ENCODE results near the gene AJAP1.

AJAP1 gene

DNA sequence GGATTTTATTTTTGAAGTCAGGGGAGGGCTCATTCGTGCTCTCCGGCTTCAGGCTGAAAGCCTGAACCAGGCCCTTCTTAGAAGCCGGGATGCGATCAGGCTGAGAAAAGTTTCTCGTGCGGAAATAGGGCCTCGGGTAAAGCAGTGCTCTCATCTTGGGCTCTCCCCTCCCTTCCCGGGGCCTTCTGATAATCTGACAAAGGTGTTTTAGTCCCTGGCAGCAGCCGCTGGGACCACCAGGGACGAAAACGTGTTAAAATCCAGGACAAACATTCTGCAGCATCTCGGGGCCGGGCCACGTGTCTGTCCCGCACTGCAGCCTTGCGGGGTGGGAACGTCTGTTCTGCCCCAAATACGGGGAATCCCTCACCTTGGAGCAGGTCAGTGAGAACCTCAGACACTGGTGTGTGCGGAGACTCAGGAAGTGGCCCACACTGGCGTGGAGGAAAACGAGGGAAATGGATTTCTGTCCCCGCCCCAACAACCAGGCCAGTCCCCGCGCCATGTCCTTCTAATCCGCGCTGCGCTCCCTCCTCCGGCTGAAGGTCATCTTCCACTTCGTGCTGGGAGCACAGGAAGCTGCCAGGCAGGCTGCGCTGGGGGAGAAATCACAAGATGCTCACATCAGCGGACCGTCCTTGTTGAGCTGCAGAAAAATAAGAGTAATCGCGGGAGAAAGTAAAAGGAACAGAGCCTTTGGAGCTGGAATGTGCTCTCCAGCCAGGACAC lies 16.6 kb upstream of the AJAP1 start:
- no peak for TF ChIP-seq GATA2 (IDR thresholded peaks at IDR 0.05; ENCODE audit: low read depth, low read length)
- no peak for TF ChIP-seq GATA3 (IDR thresholded peaks at IDR 0.05; ENCODE audit: low read depth, low read length)

DNA sequence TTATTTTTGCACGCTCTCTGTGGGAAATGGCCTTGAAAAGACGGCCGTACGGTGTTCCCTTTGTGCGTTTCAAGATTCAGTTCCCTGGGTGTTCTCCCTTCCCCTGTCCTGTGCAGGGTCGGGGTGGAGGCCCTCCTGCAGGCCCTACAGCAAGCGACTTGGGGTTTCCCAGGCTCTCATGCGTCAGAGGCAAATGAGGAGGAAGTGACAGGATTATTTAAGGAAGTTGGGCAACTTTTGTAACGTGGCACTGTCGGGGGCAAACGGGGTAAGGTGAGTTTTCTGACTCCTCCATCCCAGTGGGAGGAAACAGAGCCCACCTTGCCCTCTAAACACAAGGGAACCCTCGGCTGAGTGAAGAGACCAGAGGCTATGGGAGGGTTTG lies 16.1 kb upstream of the AJAP1 start:
- no peak for TF ChIP-seq GATA3 (IDR thresholded peaks at IDR 0.05; ENCODE audit: low read depth, low read length)
- no peak for TF ChIP-seq GATA2 (IDR thresholded peaks at IDR 0.05; ENCODE audit: low read depth, low read length)

DNA sequence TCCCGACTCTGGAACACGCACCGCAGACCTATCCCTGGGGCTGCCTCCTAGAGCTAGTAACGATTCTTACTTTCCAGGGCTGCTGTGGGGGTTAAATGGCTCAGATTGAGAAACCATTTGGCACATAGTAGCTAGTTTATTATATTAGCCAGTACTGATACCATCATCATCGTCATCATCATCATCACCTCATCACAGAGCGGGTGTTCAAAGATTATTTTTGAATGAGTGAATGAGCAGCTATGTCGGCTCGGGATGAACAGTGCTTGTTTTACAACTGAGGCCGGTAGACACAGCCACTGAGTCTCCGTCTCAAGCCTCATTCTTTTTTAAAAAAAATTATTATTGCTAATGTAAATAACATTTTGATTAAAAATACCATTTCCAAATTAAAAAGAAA lies 13.5 kb upstream of the AJAP1 start:
- no peak for TF ChIP-seq GATA3 (IDR thresholded peaks at IDR 0.05; ENCODE audit: low read depth, low read length)
- no peak for TF ChIP-seq GATA2 (IDR thresholded peaks at IDR 0.05; ENCODE audit: low read depth, low read length)

DNA sequence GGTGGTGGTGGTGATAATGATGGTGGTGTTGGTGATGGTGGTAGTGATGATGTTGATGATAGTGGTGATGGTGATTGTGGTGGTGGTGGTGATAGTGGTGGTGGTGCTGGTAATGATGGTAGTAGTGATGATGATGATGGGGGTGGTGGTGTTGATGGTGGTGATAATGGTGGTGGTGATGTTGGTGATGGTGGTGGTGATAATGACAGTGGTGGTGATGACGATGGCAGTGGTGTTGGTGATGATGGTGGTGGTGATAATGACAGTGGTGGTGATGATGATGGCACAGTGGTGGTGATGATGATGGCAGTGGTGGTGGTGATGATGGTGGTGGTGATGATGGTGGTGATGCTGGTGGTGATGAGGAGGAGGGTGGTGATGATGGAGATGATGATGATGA lies 7.0 kb upstream of the AJAP1 start:
- no peak for TF ChIP-seq GATA3 (IDR thresholded peaks at IDR 0.05; ENCODE audit: low read depth, low read length)

DNA sequence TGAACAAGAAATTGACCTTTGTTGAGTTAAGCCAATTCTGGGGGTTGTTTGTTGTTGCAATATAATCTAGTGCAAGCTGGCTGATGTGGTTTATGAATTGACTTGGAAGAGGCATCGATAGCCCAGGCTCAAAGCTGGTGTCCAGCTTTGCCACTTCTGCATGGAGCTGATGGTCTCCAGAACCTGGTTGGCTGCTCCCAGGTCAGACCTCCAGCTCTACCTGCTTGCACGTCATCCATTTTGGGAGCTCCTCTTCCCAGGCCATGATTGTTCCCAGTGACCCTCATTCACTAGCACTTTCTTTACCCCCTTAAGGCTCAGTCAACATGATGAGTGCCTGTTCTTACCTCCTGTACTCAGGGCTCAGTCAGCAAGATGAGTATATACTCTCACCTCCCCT lies 5.8 kb upstream of the AJAP1 start:
- no peak for TF ChIP-seq GATA3 (IDR thresholded peaks at IDR 0.05; ENCODE audit: low read depth, low read length)
- no peak for TF ChIP-seq GATA2 (IDR thresholded peaks at IDR 0.05; ENCODE audit: low read depth, low read length)

DNA sequence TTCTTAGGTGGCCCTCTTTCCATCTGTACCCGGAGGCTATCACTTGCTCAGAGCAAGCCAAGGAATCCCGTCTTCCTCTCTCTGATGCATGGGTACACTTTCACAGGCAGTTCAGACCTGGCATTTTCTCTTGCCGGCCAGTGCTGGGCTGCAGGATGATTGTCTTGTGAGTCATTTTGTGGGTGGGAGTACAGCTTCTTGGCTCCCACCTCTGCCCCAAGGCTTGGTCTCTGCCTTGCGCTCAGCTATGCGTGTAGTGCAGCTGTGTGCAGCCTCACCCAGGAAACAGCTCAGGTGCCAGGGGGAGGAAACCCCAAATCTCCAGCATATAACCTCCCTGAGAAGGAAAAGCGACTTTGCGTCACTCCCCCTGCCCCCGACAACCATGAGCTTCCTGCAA lies 3.9 kb upstream of the AJAP1 start:
- TF ChIP-seq GATA2 (IDR thresholded peaks at IDR 0.05; ENCODE audit: low read depth, low read length) (no peak), GATA3 (IDR thresholded peaks at IDR 0.05; ENCODE audit: low read depth, low read length) (no peak)

DNA sequence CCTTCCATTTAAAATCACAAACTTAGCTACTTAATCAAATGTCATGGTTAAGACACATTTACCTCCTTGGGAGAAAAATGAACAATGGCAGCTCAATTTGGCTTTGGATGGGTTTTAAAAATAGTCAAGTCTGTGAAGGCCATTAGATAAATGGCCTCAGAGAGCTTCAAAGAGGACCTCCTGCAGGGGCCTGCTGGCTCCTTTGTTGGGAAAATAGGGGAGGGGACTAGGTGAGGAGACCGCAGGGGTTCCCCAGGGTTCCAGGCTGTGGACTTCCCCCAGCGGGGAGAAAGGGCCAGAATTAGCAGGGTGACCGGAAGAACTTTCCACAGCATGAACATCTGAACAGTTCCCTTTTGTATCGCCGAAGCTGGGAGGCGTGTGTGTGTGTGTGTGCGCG lies 3.4 kb upstream of the AJAP1 start:
- TF ChIP-seq GATA2 (IDR thresholded peaks at IDR 0.05; ENCODE audit: low read depth, low read length) = no peak

DNA sequence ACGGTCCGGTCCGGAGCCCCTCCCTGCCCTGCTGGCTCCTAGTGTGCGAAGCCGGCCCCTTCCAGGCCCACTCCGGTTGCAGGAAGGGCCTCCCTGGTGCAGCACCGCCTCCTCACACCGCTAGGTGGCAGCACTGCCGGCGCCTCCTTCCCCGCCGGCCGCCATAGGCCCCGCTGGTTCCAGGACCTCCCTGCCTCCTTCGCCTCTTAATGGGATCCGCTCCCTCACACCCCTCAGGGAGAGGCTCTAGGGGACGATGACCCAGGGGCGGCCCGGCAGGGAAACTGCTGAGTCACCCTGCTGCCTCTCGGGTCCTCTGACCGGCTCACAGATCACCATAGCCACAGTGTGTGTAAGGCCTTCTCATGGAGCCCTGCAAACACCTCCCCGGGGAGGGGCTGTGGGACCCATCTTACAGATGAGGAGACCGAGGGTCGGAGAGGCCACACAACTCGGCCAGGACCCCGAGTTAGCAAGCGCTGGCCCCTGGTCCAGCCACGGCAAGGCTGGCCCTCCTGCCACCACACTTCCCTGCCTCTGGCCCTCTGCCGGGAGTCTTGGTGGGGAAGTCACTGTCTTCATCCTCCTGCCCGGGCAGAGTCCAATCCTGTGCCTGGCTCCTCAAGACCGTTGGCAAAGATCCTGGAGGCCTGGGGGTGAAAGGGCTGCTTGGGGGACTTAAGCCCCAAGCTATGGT lies 1.6 kb upstream of the AJAP1 start:
- TF ChIP-seq GATA2 (IDR thresholded peaks at IDR 0.05; ENCODE audit: low read depth, low read length) (no peak), GATA3 (IDR thresholded peaks at IDR 0.05; ENCODE audit: low read depth, low read length) (no peak)

DNA sequence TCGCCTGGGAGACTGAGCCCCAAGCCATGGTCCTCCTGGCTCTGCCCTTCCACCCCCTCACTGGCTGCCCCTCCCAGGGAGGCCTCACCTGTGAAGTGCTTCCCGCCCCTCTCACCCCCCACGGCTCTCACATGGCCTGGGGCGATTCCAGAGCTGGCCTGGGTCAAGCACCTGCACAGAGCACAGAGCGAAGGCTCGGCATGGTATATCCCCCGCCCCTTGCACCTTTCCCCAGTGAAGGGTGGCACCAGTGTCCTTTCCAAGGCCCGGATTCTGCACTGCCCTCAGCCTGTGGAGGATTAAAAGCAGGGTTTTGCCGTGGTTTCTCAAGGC lies 1.1 kb upstream of the AJAP1 start:
- TF ChIP-seq GATA2 (IDR thresholded peaks at IDR 0.05; ENCODE audit: low read depth, low read length) = no peak
- TF ChIP-seq GATA3 (IDR thresholded peaks at IDR 0.05; ENCODE audit: low read depth, low read length) = no peak

DNA sequence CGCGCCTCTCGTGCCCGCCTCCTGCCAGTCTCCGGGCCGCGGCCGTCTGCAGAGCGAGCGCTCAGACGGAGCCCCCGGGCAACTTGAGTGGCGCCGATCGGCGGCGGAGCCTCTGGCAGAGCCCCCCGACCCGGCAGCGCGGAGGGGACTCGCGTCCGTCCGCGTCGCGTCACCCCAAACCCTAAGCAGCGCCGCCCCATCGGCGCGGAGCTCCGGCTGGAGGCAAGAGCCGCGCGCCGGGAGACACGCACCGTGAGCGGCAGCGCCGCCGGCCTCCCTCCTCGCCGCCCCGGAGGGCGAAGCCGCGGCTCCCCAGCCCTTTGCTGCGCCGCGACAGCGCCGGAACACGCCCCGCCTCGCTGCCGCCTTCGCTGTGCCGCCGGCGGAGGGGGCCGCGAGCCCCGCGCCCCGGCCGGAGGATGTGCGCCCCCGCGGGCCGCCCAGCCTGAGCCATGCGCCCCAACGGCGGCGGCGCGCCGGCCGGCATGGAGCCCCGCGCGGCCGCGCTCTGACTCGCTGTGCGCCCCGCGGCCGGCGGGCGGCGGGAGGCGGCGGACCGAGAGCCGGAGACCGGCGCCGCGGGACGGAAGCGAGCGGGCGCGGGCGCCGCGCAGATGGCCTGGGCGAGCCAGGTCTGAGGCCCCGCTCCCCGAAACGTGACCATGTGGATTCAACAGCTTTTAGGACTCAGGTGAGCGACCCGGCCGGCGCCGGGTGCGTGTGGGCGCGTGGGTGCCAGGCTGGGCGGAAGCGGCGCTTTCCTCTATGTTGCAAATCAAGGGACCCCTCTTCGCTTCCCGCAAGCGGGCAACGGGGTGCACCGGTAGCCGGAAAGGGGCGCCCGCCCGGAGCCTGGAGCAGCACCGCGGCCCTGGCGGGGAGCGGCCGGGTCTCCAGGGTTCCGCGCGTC lies 610 bp downstream of the AJAP1 start:
- no peak for TF ChIP-seq GATA2 (IDR thresholded peaks at IDR 0.05; ENCODE audit: low read depth, low read length)
- TF ChIP-seq GATA3 (IDR thresholded peaks at IDR 0.05; ENCODE audit: low read depth, low read length) = no peak

DNA sequence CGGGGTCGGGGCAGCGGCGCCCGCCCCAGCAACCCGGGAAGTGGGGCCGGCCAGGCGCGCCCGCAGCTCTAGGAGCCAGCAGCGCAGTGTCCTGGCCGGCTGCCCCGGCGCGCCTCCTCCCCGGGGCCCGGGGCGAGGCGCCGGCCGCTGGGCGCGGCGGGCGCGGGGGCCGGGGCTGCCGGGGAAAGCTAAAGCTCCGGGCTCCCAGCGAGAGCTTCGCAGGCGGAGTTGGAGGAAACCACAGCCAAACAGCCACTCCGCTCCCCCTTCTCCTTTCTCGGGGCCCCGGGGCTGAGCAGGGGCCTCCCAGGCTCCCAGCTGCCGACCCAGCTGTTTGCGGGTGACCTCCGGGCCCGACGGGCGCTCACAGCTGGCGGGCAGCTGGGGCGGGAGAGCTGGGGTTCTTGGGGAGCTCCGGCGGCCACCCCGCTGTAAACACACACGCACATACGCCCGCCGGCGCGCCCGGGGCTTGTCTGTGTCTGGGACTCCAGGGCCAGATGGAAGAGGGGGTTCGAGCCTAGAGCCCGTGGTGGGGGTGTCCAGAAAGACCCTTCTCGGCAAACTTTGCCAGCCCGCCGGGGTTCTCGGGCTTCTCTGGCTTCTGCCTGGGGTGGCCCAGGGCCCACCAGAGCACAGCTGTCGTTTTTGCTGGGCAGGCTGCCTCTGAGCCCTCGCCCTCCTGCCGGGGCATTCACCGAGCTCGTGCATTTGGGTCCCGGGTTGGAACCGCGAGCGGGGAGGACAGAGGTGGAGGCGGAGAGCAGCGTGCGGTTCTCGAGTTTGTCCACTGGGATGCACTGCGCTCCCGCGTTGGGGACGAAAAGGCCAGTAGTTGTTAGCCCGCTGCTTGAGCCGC lies 1.5 kb downstream of the AJAP1 start:
- TF ChIP-seq GATA3 (IDR thresholded peaks at IDR 0.05; ENCODE audit: low read depth, low read length) (no peak), GATA2 (IDR thresholded peaks at IDR 0.05; ENCODE audit: low read depth, low read length) (no peak)

DNA sequence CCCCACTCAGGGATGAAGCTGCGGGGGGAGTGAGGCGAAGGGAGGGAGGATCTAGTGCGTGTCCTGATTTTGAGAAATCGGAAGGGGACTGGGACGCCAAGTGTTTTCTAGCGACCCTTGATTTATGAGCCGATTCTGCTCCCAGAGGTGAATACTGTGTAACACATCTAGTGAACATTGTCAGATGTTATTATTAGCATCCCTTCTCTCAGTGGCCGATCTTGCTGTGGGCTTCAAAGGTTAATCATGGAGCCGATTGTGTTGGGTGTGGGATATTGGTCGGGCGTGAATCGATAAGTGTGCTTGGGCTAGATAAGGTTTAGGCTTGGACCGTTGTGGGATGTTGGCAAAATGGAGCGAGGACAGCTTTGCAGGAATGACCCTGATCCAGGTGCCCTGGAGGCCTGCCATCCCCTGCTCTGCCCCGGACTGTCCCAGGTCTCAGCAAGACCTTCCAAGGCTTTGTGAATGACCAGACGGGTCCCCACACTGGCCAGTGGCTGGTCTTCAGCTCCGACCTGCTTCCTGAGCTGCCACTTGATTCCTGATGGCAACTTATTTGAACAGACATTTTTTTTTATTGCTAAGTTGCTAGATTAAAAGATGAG lies 2.2 kb downstream of the AJAP1 start:
- TF ChIP-seq GATA2 (IDR thresholded peaks at IDR 0.05; ENCODE audit: low read depth, low read length) = 0 out of 2 replicates have a peak, but pooled peaks have one; percentile 25
- TF ChIP-seq GATA3 (IDR thresholded peaks at IDR 0.05; ENCODE audit: low read depth, low read length) = no peak

DNA sequence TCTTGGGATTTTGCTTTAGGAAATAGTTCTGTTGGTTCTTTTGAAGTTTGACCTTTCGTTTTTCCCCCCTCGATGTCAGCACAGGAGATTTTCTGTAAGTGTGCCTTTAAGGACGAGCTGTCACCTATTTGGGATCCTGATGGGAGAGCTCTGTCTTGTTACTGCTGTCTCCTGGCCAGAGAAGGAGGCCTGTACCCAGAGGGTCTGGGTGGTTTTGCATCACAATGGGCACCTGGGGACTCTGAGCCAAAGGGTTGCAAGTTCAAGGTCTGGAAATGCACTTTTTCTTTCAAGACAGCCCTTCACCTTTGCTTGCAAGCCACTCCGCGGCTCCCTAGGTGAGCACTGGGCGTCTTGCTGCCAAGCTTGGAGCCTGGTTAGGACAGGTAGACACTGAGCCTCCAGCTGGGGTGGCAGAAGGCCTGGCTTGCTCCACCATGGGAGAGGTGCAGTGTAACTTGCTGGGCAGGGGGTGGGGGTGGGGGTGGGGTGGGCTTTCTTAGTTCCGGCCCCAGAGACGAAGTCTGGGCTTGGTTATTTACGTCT lies 2.9 kb downstream of the AJAP1 start:
- no peak for TF ChIP-seq GATA2 (IDR thresholded peaks at IDR 0.05; ENCODE audit: low read depth, low read length)
- no peak for TF ChIP-seq GATA3 (IDR thresholded peaks at IDR 0.05; ENCODE audit: low read depth, low read length)
